Measurements from ENCODE around the gene CLIP3. TPM values are rescaled to one million over a fixed set of nuclear protein-coding genes. Genes with fewer than 3 reads are reported as not detected.

CLIP3 gene
- total and polyA plus RNA-seq, 2 experiments from 2014 or later: 15.1 to 19.1 TPM

- Histone ChIP-seq H3K4me1 (ENCODE audit: insufficient read depth) (peaks cover 16% of the 10 kb centered on the region; the same call in 1 of the 2 replicates), H3F3A (replicated peaks; ENCODE audit: low read depth) (no peaks in the 10 kb centered on the region), H3K27ac (ENCODE audit: low read depth) (no peak within 1 kb of the TSS), H3K4me3 (peak within 1 kb of the TSS; percentile 81), H2AFZ (peak within 1 kb of the TSS; percentile 87), H3K79me2 (replicated peaks; ENCODE audit: insufficient read depth) (peaks cover 9% of the 10 kb centered on the region), H4K20me1 (replicated peaks; ENCODE audit: insufficient read depth) (no peaks in the 10 kb centered on the region), H3K9me2 (ENCODE audit: insufficient read depth) (no peaks in the 10 kb centered on the region), H3K36me3 (ENCODE audit: insufficient read depth) (no peaks in the 10 kb centered on the region), H3K27me3 (ENCODE audit: insufficient read depth) (no peaks in the 10 kb centered on the region), H3K4me2 (peak within 1 kb of the TSS; percentile 91)
- no peak for TF ChIP-seq ETS1 (IDR thresholded peaks at IDR 0.05)
- TF ChIP-seq REST (IDR thresholded peaks at IDR 0.05; ENCODE audit: unreplicated experiment): peak; percentile 53
- TF ChIP-seq CREB1 (CRISPR knock-in tag; IDR thresholded peaks at IDR 0.05; ENCODE audit: low read depth): peak; percentile 77
- peak; percentile 80 for TF ChIP-seq POLR2AphosphoS5 (IDR thresholded peaks at IDR 0.05; ENCODE audit: low read depth)
- Mint-ChIP-seq H3K9me3 (no peaks in the 10 kb centered on the region), H3K27me3 (ENCODE audit: insufficient read depth, low read depth, poor library complexity) (peaks cover 17% of the 10 kb centered on the region), H3K4me3 (peak within 1 kb of the TSS; percentile 97), H3K27ac (peak within 1 kb of the TSS; percentile 95), H3K36me3 (ENCODE audit: low read depth) (peaks cover 15% of the 10 kb centered on the region; the same call in 1 of the 3 replicates), H3K4me1 (peaks cover 29% of the 10 kb centered on the region)
- DNase-seq (ENCODE audit: low spot score) (peak; percentile 100), ATAC-seq (peak; percentile 96)
Observed at GRCh38 chr19:36014012-36014924, 18.4 kb downstream of the CLIP3 start, which contains the start of gene ALKBH6. ALKBH6 (minus strand) TSS chr19:36014213; CDS start chr19:36013397, 816 bp downstream.

- H3K27me3 Mint-ChIP-seq (ENCODE audit: insufficient read depth, low read depth, poor library complexity): peaks cover 19% of the 10 kb centered on the region
- Histone ChIP-seq H3K4me3 (peak overlapping the region; percentile 81), H3K9me2 (ENCODE audit: insufficient read depth) (no peaks in the 10 kb centered on the region), H3K27me3 (ENCODE audit: insufficient read depth) (no peaks in the 10 kb centered on the region), H3K4me2 (peak overlapping the region; percentile 91), H3F3A (replicated peaks; ENCODE audit: low read depth) (no peaks in the 10 kb centered on the region), H3K36me3 (ENCODE audit: insufficient read depth) (no peaks in the 10 kb centered on the region), H3K4me1 (ENCODE audit: insufficient read depth) (peaks cover 20% of the 10 kb centered on the region; the same call in 1 of the 2 replicates), H3K27ac (ENCODE audit: low read depth) (no peak overlapping the region), H4K20me1 (replicated peaks; ENCODE audit: insufficient read depth) (no peaks in the 10 kb centered on the region), H2AFZ (peak overlapping the region; percentile 87), H3K79me2 (replicated peaks; ENCODE audit: insufficient read depth) (peaks cover 9% of the 10 kb centered on the region)
- DNase-seq (ENCODE audit: low spot score) (no peak), ATAC-seq (no peak)
- H3K36me3 Mint-ChIP-seq (ENCODE audit: low read depth): peaks cover 15% of the 10 kb centered on the region; the same call in 2 of the 3 replicates
- H3K4me3 Mint-ChIP-seq: peak overlapping the region; percentile 97
- peak overlapping the region; percentile 95 for H3K27ac Mint-ChIP-seq
- H3K4me1 Mint-ChIP-seq: peaks cover 33% of the 10 kb centered on the region
- H3K9me3 Mint-ChIP-seq: no peaks in the 10 kb centered on the region
- TF ChIP-seq ZNF114 (CRISPR knock-in tag; IDR thresholded peaks at IDR 0.05) (no peak), JUNB (IDR thresholded peaks at IDR 0.05; ENCODE audit: unreplicated experiment) (no peak), CREB1 (CRISPR knock-in tag; IDR thresholded peaks at IDR 0.05; ENCODE audit: low read depth) (no peak), CTCF (conservative IDR thresholded peaks at IDR 0.05; ENCODE audit: low read depth in 2 of 2) (no peak), POLR2AphosphoS5 (IDR thresholded peaks at IDR 0.05; ENCODE audit: low read depth) (no peak), REST (IDR thresholded peaks at IDR 0.05; ENCODE audit: unreplicated experiment) (no peak), EZH2 (IDR thresholded peaks at IDR 0.05; ENCODE audit: low read depth, unreplicated experiment) (no peak), STAT1 (IDR thresholded peaks at IDR 0.05; ENCODE audit: unreplicated experiment) (no peak), NANOG (IDR thresholded peaks at IDR 0.05; ENCODE audit: borderline replicate concordance) (no peak), ZNF331 (CRISPR knock-in tag; IDR thresholded peaks at IDR 0.05; ENCODE audit: low read depth) (no peak)
Observed at GRCh38 chr19:36013280-36014011, 19.2 kb downstream of the CLIP3 start.
